Brain microvascular endothelial cell (primary cell): ENCODE data around the gene PRR30.

Source experiments
- DNase-seq: peaks from one replicate; pipeline ENCODE4 v3.0.0-alpha.2; 2020
- H3K27ac ChIP-seq: fragments of 250-450 bp; sonication (Bioruptor Pico); 2 replicates; pipeline ENCODE4 v1.5.1; 2020; ENCODE audit warnings: mild to moderate bottlenecking, moderate library complexity
- H3K27me3 ChIP-seq: fragments of 250-450 bp; sonication (Bioruptor Pico); replicated peaks from 2 replicates; pipeline ENCODE4 v1.5.1; 2020; ENCODE audit warnings: mild to moderate bottlenecking
- H3K36me3 ChIP-seq: fragments of 250-450 bp; sonication (Bioruptor Pico); replicated peaks from 2 replicates; pipeline ENCODE4 v1.5.1; 2020; ENCODE audit warnings: mild to moderate bottlenecking
- H3K4me3 ChIP-seq: 2 replicates; pipeline ENCODE4 v1.5.1; 2011; ENCODE audit warnings: low read depth, mild to moderate bottlenecking, control low read depth, low read length, moderate library complexity
- CTCF ChIP-seq: IDR thresholded peaks from 2 replicates; pipeline ENCODE4 v1.5.1; 2011; ENCODE audit warnings: low read depth, mild to moderate bottlenecking, moderate library complexity, low read length, control low read depth, inconsistent platforms; ENCODE audit errors: missing control alignments
- in situ Hi-C: cut with HindIII; loops from 2 replicates; pipeline ENCODE4 v1.10.0; 2017; ENCODE audit warnings: low sequenced_read_pairs, low pct_ligation_motif_present

Gene PRR30

GRCh38 chr2:27088634-27089033, 50.6 kb downstream of the PRR30 start:
- no peak for DNase-seq
- H3K4me3 ChIP-seq, result no peak overlapping the region
- H3K27me3 ChIP-seq, result no peaks in the 10 kb centered on the region
- in situ Hi-C loops, result no loop called here
- no peak overlapping the region for H3K27ac ChIP-seq
- TF ChIP-seq CTCF, result no peak
- H3K36me3 ChIP-seq, result no peaks in the 10 kb centered on the region

DNA sequence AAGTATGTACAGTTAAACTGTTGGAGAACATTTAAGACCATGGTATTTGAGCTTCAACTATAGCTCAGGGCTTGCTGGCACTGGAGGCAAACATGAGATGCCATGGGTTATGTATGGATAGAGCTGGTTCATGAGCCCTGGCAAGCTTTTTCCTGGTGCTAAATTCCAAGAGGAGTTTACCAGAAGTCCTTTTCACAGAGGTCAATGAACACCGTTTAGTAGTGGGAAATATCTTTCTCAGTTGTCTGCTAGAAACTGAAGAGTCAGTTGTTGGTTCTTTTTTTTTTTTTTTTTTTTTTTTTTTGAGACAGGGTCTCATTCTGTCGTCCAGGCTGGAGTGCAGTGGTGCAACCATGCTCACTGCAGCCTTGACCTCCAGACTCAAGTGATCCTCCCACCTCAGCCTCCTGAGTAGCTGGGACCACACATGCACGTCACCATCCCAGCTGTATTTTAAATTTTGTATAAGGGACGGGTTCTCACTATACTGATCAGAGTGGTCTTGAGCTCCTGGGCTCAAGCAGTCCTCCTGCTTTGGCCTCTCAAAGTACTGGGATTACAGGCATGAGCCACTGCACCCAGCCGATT, 51.3 kb downstream of the PRR30 start:
- H3K27me3 ChIP-seq, result no peaks in the 10 kb centered on the region
- in situ Hi-C loops, result no loop called here

More for the DNA sequence above, 51.3 kb downstream of the PRR30 start:
- TF ChIP-seq CTCF, result no peak
- no peak for DNase-seq
- no peak overlapping the region for H3K27ac ChIP-seq
- H3K36me3 ChIP-seq, result peaks cover 3% of the 10 kb centered on the region
- H3K4me3 ChIP-seq, result no peak overlapping the region
